Activated CD8-positive, alpha-beta memory T cell treated with anti-CD3 and anti-CD28 coated beads for 48 hours (primary cell): ENCODE results near the gene MYO19.
"Not testable (repeated sequence)": the region's sequence is repeated elsewhere in the genome, so short reads cannot be mapped to it uniquely, and the experiment has no call there.

Experiments used
- DNase-seq, 3 experiments: peaks; one replicate each; pipeline ENCODE4 v3.0.0-alpha.2; 2020; ENCODE audit warnings: low read depth in 2 of 3, low spot score in 2 of 3

Gene MYO19

GRCh38 chr17:36532435-36532975, 2.2 kb downstream of the MYO19 start:
- DNase-seq: no peak

GRCh38 chr17:36529121-36529520, 5.5 kb downstream of the MYO19 start:
- DNase-seq: no peak

GRCh38 chr17:36527621-36528250, 6.9 kb downstream of the MYO19 start:
- DNase-seq: no peak

- DNase-seq: no peak
These were observed 8.8 kb downstream of the MYO19 start for GRCh38 chr17:36525888-36526287.

- DNase-seq: no peak
These were observed 9.6 kb downstream of the MYO19 start for GRCh38 chr17:36525113-36525512.

- DNase-seq: no peak
These were observed 10.2 kb downstream of the MYO19 start for GRCh38 chr17:36524428-36524876.

- no peak for DNase-seq
These were observed 11.6 kb downstream of the MYO19 start for GRCh38 chr17:36523113-36523512.

GRCh38 chr17:36515837-36516236, 18.8 kb downstream of the MYO19 start:
- DNase-seq: no peak

- no peak for DNase-seq
These were observed 19.8 kb downstream of the MYO19 start for GRCh38 chr17:36514856-36515255.

- DNase-seq: no peak
These were observed 22.0 kb downstream of the MYO19 start for GRCh38 chr17:36512641-36513040.

GRCh38 chr17:36511216-36511615, 23.5 kb downstream of the MYO19 start:
- no peak for DNase-seq

GRCh38 chr17:36510636-36511035, 24.0 kb downstream of the MYO19 start:
- DNase-seq: no peak

- DNase-seq: no peak
These were observed 25.2 kb downstream of the MYO19 start for GRCh38 chr17:36509272-36509985.

GRCh38 chr17:36508439-36508838, 26.2 kb downstream of the MYO19 start:
- DNase-seq: not testable (repeated sequence)

- DNase-seq: no peak
These were observed 27.4 kb downstream of the MYO19 start for GRCh38 chr17:36507266-36507665.

GRCh38 chr17:36506831-36507230, 27.8 kb downstream of the MYO19 start:
- no peak for DNase-seq

GRCh38 chr17:36506249-36506826, 28.3 kb downstream of the MYO19 start:
- DNase-seq: no peak

- no peak for DNase-seq
These were observed 29.5 kb downstream of the MYO19 start for GRCh38 chr17:36505171-36505570.

- DNase-seq: no peak
These were observed 30.5 kb downstream of the MYO19 start for GRCh38 chr17:36504156-36504545.

GRCh38 chr17:36503456-36504155, 31.1 kb downstream of the MYO19 start:
- no peak for DNase-seq

- DNase-seq: no peak
These were observed 32.7 kb downstream of the MYO19 start for GRCh38 chr17:36501963-36502362.

GRCh38 chr17:36501351-36501750, 33.3 kb downstream of the MYO19 start:
- DNase-seq: no peak
